Adrenal gland (tissue), 5 donors: ENCODE measurements around the gene KIF26B.

ENCODE experiments used
- CTCF ChIP-seq, 6 experiments: fragments of 450-650 bp in 4 of 6; fragments of 200-600 bp in 2 of 6; sonication (generic) in 1 of 6; IDR thresholded peaks; 1 replicate in 5 of 6; 2 replicates in 1 of 6; pipeline versions ENCODE4 v1.5.1 to v1.8.0; 2016 to 2021; ENCODE audit warnings: antibody characterized with exemption in 6 of 6, mild to moderate bottlenecking in 2 of 6, moderate library complexity in 1 of 6
- POLR2A ChIP-seq, 2 donors: fragments of 450-650 bp; IDR thresholded peaks; one replicate each; pipeline ENCODE4 v1.6.1; 2017; ENCODE audit warnings: antibody characterized with exemption in 2 of 2, mild to moderate bottlenecking in 2 of 2, moderate library complexity in 1 of 2
- donor health status: DM: no; HTN: no; CAD: no.

GRCh38 chr1:245220381-245220985 lies 65.7 kb downstream of the KIF26B start:
- TF ChIP-seq CTCF (IDR thresholded peaks at IDR 0.05): no peak
- no peak for TF ChIP-seq POLR2A (IDR thresholded peaks at IDR 0.05)
